ENCODE results near the gene RAB11A. TPM values are rescaled to one million over a fixed set of nuclear protein-coding genes. Genes with fewer than 3 reads are reported as not detected.

Gene RAB11A
- total and polyA plus RNA-seq, 9 of the 15 experiments (the other 6 are each of a cell fraction or from before 2014, with no cell fraction given): 129 to 369 (median 245) TPM

- no peak for TF ChIP-seq NR1H2 (CRISPR knock-in tag; IDR thresholded peaks at IDR 0.05)
- TF ChIP-seq SUPT5H (IDR thresholded peaks at IDR 0.05): peak; percentile 71
- TF ChIP-seq E2F1 (CRISPR knock-in tag; IDR thresholded peaks at IDR 0.05): no peak
- peak; percentile 80 for TF ChIP-seq SOX6 (IDR thresholded peaks at IDR 0.05)
- TF ChIP-seq MEF2D (tag; conservative IDR thresholded peaks at IDR 0.05; ENCODE audit: low read depth): peak; percentile 90
- no peak for TF ChIP-seq ZFP36 (IDR thresholded peaks at IDR 0.05; ENCODE audit: low read depth, low read length, partially characterized antibody)
- TF ChIP-seq ZBTB17 (CRISPR knock-in tag; IDR thresholded peaks at IDR 0.05): no peak
- no peak for TF ChIP-seq GTF2A2 (tag; IDR thresholded peaks at IDR 0.05)
- TF ChIP-seq SAFB (IDR thresholded peaks at IDR 0.05; ENCODE audit: borderline replicate concordance, low read depth, low read length): no peak
- no peak for TF ChIP-seq HNRNPL (IDR thresholded peaks at IDR 0.05; ENCODE audit: low read depth, low read length)
- TF ChIP-seq SETDB1 (IDR thresholded peaks at IDR 0.05; ENCODE audit: low read length): no peak
- TF ChIP-seq BRF1 (IDR thresholded peaks at IDR 0.05; ENCODE audit: borderline replicate concordance, extremely low read depth, insufficient read length): no peak
- no peak for TF ChIP-seq LCOR (CRISPR knock-in tag; IDR thresholded peaks at IDR 0.05)
- TF ChIP-seq ZNF785 (CRISPR knock-in tag; IDR thresholded peaks at IDR 0.05): no peak
- TF ChIP-seq CXXC5 (CRISPR knock-in tag; IDR thresholded peaks at IDR 0.05): peak; percentile 50; the same call in 1 of the 2 replicates
- peak in 1 of 2 experiments; percentile 12; a peak in 1 of 4 replicates for TF ChIP-seq RAD21 (CRISPR knock-in tag; conservative IDR thresholded peaks at IDR 0.05 in 1 of 2, IDR thresholded peaks at IDR 0.05 in 1 of 2)
- peak; percentile 66; the same call in 1 of the 2 replicates for TF ChIP-seq TRIM28 (IDR thresholded peaks at IDR 0.05)
- TF ChIP-seq TCF7 (IDR thresholded peaks at IDR 0.05; ENCODE audit: borderline replicate concordance): no peak
- TF ChIP-seq PATZ1 (CRISPR knock-in tag; IDR thresholded peaks at IDR 0.05; ENCODE audit: borderline replicate concordance): no peak
- no peak for TF ChIP-seq ZNF830 (CRISPR knock-in tag; IDR thresholded peaks at IDR 0.05)
- TF ChIP-seq RBM22 (IDR thresholded peaks at IDR 0.05; ENCODE audit: low read depth, low read length, poor library complexity, severe bottlenecking): no peak
- no peak for TF ChIP-seq HNRNPUL1 (IDR thresholded peaks at IDR 0.05; ENCODE audit: low read length)
- no peak for TF ChIP-seq FOXJ3 (CRISPR knock-in tag; IDR thresholded peaks at IDR 0.05)
- no peak for TF ChIP-seq MBD2 (IDR thresholded peaks at IDR 0.05; ENCODE audit: borderline replicate concordance, low read depth)
- TF ChIP-seq DACH1 (IDR thresholded peaks at IDR 0.05; ENCODE audit: partially characterized antibody): no peak
- TF ChIP-seq ZNF707 (CRISPR knock-in tag; conservative IDR thresholded peaks at IDR 0.05): no peak
Observed at GRCh38 chr15:65837301-65838294, 31.7 kb upstream of the RAB11A start (continued).

All from K562 (cell line).